ENCODE results near the gene TK1.

DNA sequence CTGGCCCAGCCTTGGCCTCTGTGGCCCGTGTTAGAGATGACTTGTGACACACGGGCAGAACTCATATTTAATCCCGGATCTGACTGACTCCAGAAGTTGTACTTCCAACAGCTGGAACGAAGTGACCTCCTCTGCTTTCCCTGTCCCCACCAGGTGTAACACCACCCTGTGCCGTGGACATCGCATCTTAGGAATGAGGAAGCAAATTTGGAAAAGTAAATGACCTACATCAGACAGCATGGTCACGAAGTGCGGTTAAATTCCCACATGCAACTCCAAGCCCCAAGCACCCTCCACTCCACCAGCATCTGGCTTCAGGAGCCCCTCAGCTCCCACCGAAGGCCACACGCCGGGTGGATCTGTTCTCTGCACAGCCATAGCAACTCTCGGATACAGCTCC, 2.9 kb downstream of the TK1 start:
- TF ChIP-seq CTCF (IDR thresholded peaks at IDR 0.05) (no peak), CBFB (CRISPR knock-in tag; IDR thresholded peaks at IDR 0.05; ENCODE audit: low read depth) (no peak), NR3C1 (CRISPR knock-in tag; conservative IDR thresholded peaks at IDR 0.05; ENCODE audit: low read depth) (no peak), PRRX2 (CRISPR knock-in tag; IDR thresholded peaks at IDR 0.05) (no peak), RELA (CRISPR knock-in tag; IDR thresholded peaks at IDR 0.05; ENCODE audit: borderline replicate concordance) (no peak), ZNF121 (CRISPR knock-in tag; IDR thresholded peaks at IDR 0.05) (no peak), MXD4 (CRISPR knock-in tag; IDR thresholded peaks at IDR 0.05; ENCODE audit: borderline replicate concordance) (no peak), ELF4 (CRISPR knock-in tag; IDR thresholded peaks at IDR 0.05; ENCODE audit: low read depth) (no peak), FOXP1 (CRISPR knock-in tag; IDR thresholded peaks at IDR 0.05; ENCODE audit: borderline replicate concordance) (no peak), CREB1 (CRISPR knock-in tag; IDR thresholded peaks at IDR 0.05) (no peak)
- TF ChIP-seq, protein P1, sequence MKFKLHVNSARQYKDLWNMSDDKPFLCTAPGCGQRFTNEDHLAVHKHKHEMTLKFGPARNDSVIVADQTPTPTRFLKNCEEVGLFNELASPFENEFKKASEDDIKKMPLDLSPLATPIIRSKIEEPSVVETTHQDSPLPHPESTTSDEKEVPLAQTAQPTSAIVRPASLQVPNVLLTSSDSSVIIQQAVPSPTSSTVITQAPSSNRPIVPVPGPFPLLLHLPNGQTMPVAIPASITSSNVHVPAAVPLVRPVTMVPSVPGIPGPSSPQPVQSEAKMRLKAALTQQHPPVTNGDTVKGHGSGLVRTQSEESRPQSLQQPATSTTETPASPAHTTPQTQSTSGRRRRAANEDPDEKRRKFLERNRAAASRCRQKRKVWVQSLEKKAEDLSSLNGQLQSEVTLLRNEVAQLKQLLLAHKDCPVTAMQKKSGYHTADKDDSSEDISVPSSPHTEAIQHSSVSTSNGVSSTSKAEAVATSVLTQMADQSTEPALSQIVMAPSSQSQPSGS (CRISPR knock-in tag; IDR thresholded peaks at IDR 0.05; ENCODE audit: borderline replicate concordance, low read depth): no peak
- TF ChIP-seq, protein P2, sequence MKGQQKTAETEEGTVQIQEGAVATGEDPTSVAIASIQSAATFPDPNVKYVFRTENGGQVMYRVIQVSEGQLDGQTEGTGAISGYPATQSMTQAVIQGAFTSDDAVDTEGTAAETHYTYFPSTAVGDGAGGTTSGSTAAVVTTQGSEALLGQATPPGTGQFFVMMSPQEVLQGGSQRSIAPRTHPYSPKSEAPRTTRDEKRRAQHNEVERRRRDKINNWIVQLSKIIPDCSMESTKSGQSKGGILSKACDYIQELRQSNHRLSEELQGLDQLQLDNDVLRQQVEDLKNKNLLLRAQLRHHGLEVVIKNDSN (CRISPR knock-in tag; IDR thresholded peaks at IDR 0.05): no peak
- TF ChIP-seq, protein P3, sequence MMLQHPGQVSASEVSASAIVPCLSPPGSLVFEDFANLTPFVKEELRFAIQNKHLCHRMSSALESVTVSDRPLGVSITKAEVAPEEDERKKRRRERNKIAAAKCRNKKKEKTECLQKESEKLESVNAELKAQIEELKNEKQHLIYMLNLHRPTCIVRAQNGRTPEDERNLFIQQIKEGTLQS (CRISPR knock-in tag; conservative IDR thresholded peaks at IDR 0.05): no peak
- TF ChIP-seq, protein P4, sequence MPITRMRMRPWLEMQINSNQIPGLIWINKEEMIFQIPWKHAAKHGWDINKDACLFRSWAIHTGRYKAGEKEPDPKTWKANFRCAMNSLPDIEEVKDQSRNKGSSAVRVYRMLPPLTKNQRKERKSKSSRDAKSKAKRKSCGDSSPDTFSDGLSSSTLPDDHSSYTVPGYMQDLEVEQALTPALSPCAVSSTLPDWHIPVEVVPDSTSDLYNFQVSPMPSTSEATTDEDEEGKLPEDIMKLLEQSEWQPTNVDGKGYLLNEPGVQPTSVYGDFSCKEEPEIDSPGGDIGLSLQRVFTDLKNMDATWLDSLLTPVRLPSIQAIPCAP (CRISPR knock-in tag; IDR thresholded peaks at IDR 0.05): no peak

Measured in WTC11 (cell line).